SK-N-MC (cell line): Measurements from ENCODE around the gene HDGF.

Source experiments
- EZH2 ChIP-seq: fragments of 200-600 bp; sonication (generic); IDR thresholded peaks from one replicate; pipeline ENCODE4 v1.6.1; 2017; ENCODE audit warnings: antibody characterized with exemption
- POLR2AphosphoS5 ChIP-seq: IDR thresholded peaks from 2 replicates; pipeline ENCODE4 v1.6.1; 2012; ENCODE audit warnings: mild to moderate bottlenecking, low read depth, low read length, borderline replicate concordance

- TF ChIP-seq POLR2AphosphoS5: no peak
- TF ChIP-seq EZH2: no peak
Measured at GRCh38 chr1:156726549-156727226, 24.8 kb downstream of the HDGF start.
